ENCODE measurements around the gene GPR55. TPM values are rescaled to one million over a fixed set of nuclear protein-coding genes. Genes with fewer than 3 reads are reported as not detected.

The GPR55 gene
- total RNA-seq, 1 experiment from 2014 or later = 0.19 TPM

GRCh38 chr2:230920167-230920566 is 4.9 kb downstream of the GPR55 start:
- DNase-seq (ENCODE audit: low spot score) = no peak
- intact Hi-C loops (cut with micrococcal nuclease; ENCODE audit: unreplicated experiment) = no loop called here
- ChIA-PET POLR2A (ENCODE audit: low non-redundant PET) (no interaction called here), CTCF (no interaction called here)
- TF ChIP-seq CTCF (conservative IDR thresholded peaks at IDR 0.05; ENCODE audit: low read depth, low read length) = no peak
- TF ChIP-seq EZH2 (IDR thresholded peaks at IDR 0.05; ENCODE audit: borderline replicate concordance, low read depth, low read length, poor library complexity, severe bottlenecking) = no peak
- no TSS peak for BruUV-seq (replicated peaks)
- H3K27ac ChIP-seq (ENCODE audit: low read depth, low read length, poor library complexity, severe bottlenecking) = no peak overlapping the region
- no peaks in the 10 kb centered on the region for H3K9me3 ChIP-seq (ENCODE audit: low read depth, low read length, poor library complexity, severe bottlenecking)
- no peaks in the 10 kb centered on the region for H3K27me3 ChIP-seq (replicated peaks; ENCODE audit: insufficient read depth, low read depth, low read length, poor library complexity)
- no peaks in the 10 kb centered on the region for H3K4me1 ChIP-seq (ENCODE audit: insufficient read depth, low read length, poor library complexity, severe bottlenecking)
- no peaks in the 10 kb centered on the region for H3K36me3 ChIP-seq (ENCODE audit: insufficient read depth, low read length, poor library complexity, severe bottlenecking)
- no peak overlapping the region for H3K4me3 ChIP-seq (ENCODE audit: low read depth, low read length, poor library complexity, severe bottlenecking)

GRCh38 chr2:230919681-230920080 is 5.4 kb downstream of the GPR55 start:
- CTCF ChIA-PET = no interaction called here

GRCh38 chr2:230919240-230919639 is 5.8 kb downstream of the GPR55 start:
- intact Hi-C loops (cut with micrococcal nuclease; ENCODE audit: unreplicated experiment) = no loop called here
- Histone ChIP-seq H3K36me3 (ENCODE audit: insufficient read depth, low read length, poor library complexity, severe bottlenecking) (no peaks in the 10 kb centered on the region), H3K4me3 (ENCODE audit: low read depth, low read length, poor library complexity, severe bottlenecking) (no peak overlapping the region), H3K27ac (ENCODE audit: low read depth, low read length, poor library complexity, severe bottlenecking) (no peak overlapping the region), H3K4me1 (ENCODE audit: insufficient read depth, low read length, poor library complexity, severe bottlenecking) (no peaks in the 10 kb centered on the region), H3K9me3 (ENCODE audit: low read depth, low read length, poor library complexity, severe bottlenecking) (no peaks in the 10 kb centered on the region), H3K27me3 (replicated peaks; ENCODE audit: insufficient read depth, low read depth, low read length, poor library complexity) (no peaks in the 10 kb centered on the region)
- POLR2A ChIA-PET (ENCODE audit: low non-redundant PET) = no interaction called here
- CTCF ChIA-PET = no interaction called here
- BruUV-seq (replicated peaks) = no TSS peak
- DNase-seq (ENCODE audit: low spot score) = no peak
- TF ChIP-seq CTCF (conservative IDR thresholded peaks at IDR 0.05; ENCODE audit: low read depth, low read length) (no peak), EZH2 (IDR thresholded peaks at IDR 0.05; ENCODE audit: borderline replicate concordance, low read depth, low read length, poor library complexity, severe bottlenecking) (no peak)

More at GRCh38 chr2:230919681-230920080, 5.4 kb downstream of the GPR55 start:
- POLR2A ChIA-PET (ENCODE audit: low non-redundant PET) = no interaction called here
- no peak for TF ChIP-seq CTCF (conservative IDR thresholded peaks at IDR 0.05; ENCODE audit: low read depth, low read length)
- no peak for TF ChIP-seq EZH2 (IDR thresholded peaks at IDR 0.05; ENCODE audit: borderline replicate concordance, low read depth, low read length, poor library complexity, severe bottlenecking)
- Histone ChIP-seq H3K9me3 (ENCODE audit: low read depth, low read length, poor library complexity, severe bottlenecking) (no peaks in the 10 kb centered on the region), H3K4me3 (ENCODE audit: low read depth, low read length, poor library complexity, severe bottlenecking) (no peak overlapping the region), H3K36me3 (ENCODE audit: insufficient read depth, low read length, poor library complexity, severe bottlenecking) (no peaks in the 10 kb centered on the region), H3K27me3 (replicated peaks; ENCODE audit: insufficient read depth, low read depth, low read length, poor library complexity) (no peaks in the 10 kb centered on the region), H3K27ac (ENCODE audit: low read depth, low read length, poor library complexity, severe bottlenecking) (no peak overlapping the region), H3K4me1 (ENCODE audit: insufficient read depth, low read length, poor library complexity, severe bottlenecking) (no peaks in the 10 kb centered on the region)
- no peak for DNase-seq (ENCODE audit: low spot score)
- BruUV-seq (replicated peaks) = no TSS peak
- intact Hi-C loops (cut with micrococcal nuclease; ENCODE audit: unreplicated experiment) = no loop called here

Measured in A673 (cell line).